Measurements from ENCODE around the gene NGRN.

NGRN gene

GRCh38 chr15:90305932-90306331 lies 40.5 kb downstream of the NGRN start:
- H3K36me3 ChIP-seq (ENCODE audit: insufficient read depth), result no peaks in the 10 kb centered on the region
- H3K79me2 ChIP-seq (ENCODE audit: insufficient read depth, low read depth), result no peaks in the 10 kb centered on the region
- no peak overlapping the region for H3K9ac ChIP-seq
- H3K27ac ChIP-seq, result no peak overlapping the region
- no peak for TF ChIP-seq CTCF (conservative IDR thresholded peaks at IDR 0.05; ENCODE audit: low read depth, low read length)
- no peaks in the 10 kb centered on the region for H3K4me1 ChIP-seq (ENCODE audit: low read depth, poor library complexity, severe bottlenecking)
- no peak overlapping the region for H3K4me2 ChIP-seq
- no peaks in the 10 kb centered on the region for H4K20me1 ChIP-seq (ENCODE audit: insufficient read depth)
- H3K27me3 ChIP-seq (ENCODE audit: insufficient read depth, low read depth), result no peaks in the 10 kb centered on the region
- no peak overlapping the region for H2AFZ ChIP-seq (ENCODE audit: low read depth)
- H3K4me3 ChIP-seq (IDR thresholded peaks at IDR 0.05; ENCODE audit: insufficient read depth, low read depth, low read length), result no peak overlapping the region

- no peak overlapping the region for H3K27ac ChIP-seq
- H3K79me2 ChIP-seq (ENCODE audit: insufficient read depth, low read depth), result no peaks in the 10 kb centered on the region
- H3K4me2 ChIP-seq, result no peak overlapping the region
- TF ChIP-seq CTCF (conservative IDR thresholded peaks at IDR 0.05; ENCODE audit: low read depth, low read length), result no peak
- no peaks in the 10 kb centered on the region for H3K27me3 ChIP-seq (ENCODE audit: insufficient read depth, low read depth)
- no peaks in the 10 kb centered on the region for H3K4me1 ChIP-seq (ENCODE audit: low read depth, poor library complexity, severe bottlenecking)
- H3K9ac ChIP-seq, result no peak overlapping the region
- H4K20me1 ChIP-seq (ENCODE audit: insufficient read depth), result no peaks in the 10 kb centered on the region
- H3K36me3 ChIP-seq (ENCODE audit: insufficient read depth), result no peaks in the 10 kb centered on the region
- H2AFZ ChIP-seq (ENCODE audit: low read depth), result no peak overlapping the region
- H3K4me3 ChIP-seq (IDR thresholded peaks at IDR 0.05; ENCODE audit: insufficient read depth, low read depth, low read length), result no peak overlapping the region
These were observed 41.1 kb downstream of the NGRN start for GRCh38 chr15:90306560-90306959.

- no peak for TF ChIP-seq CTCF (conservative IDR thresholded peaks at IDR 0.05; ENCODE audit: low read depth, low read length)
- H3K4me2 ChIP-seq, result no peak overlapping the region
- H3K79me2 ChIP-seq (ENCODE audit: insufficient read depth, low read depth), result no peaks in the 10 kb centered on the region
- H4K20me1 ChIP-seq (ENCODE audit: insufficient read depth), result no peaks in the 10 kb centered on the region
- no peaks in the 10 kb centered on the region for H3K36me3 ChIP-seq (ENCODE audit: insufficient read depth)
- H3K4me1 ChIP-seq (ENCODE audit: low read depth, poor library complexity, severe bottlenecking), result no peaks in the 10 kb centered on the region
- no peak overlapping the region for H3K4me3 ChIP-seq (IDR thresholded peaks at IDR 0.05; ENCODE audit: insufficient read depth, low read depth, low read length)
- H3K9ac ChIP-seq, result no peak overlapping the region
- H3K27me3 ChIP-seq (ENCODE audit: insufficient read depth, low read depth), result no peaks in the 10 kb centered on the region
- H3K27ac ChIP-seq, result no peak overlapping the region
- no peak overlapping the region for H2AFZ ChIP-seq (ENCODE audit: low read depth)
These were observed 42.2 kb downstream of the NGRN start for GRCh38 chr15:90307661-90308060.

- Histone ChIP-seq H3K4me1 (ENCODE audit: low read depth, poor library complexity, severe bottlenecking) (no peaks in the 10 kb centered on the region), H3K4me2 (no peak overlapping the region), H3K36me3 (ENCODE audit: insufficient read depth) (no peaks in the 10 kb centered on the region), H3K4me3 (IDR thresholded peaks at IDR 0.05; ENCODE audit: insufficient read depth, low read depth, low read length) (no peak overlapping the region), H3K79me2 (ENCODE audit: insufficient read depth, low read depth) (no peaks in the 10 kb centered on the region), H3K9ac (no peak overlapping the region), H3K27me3 (ENCODE audit: insufficient read depth, low read depth) (no peaks in the 10 kb centered on the region), H4K20me1 (ENCODE audit: insufficient read depth) (no peaks in the 10 kb centered on the region), H3K27ac (no peak overlapping the region), H2AFZ (ENCODE audit: low read depth) (no peak overlapping the region)
- no peak for TF ChIP-seq CTCF (conservative IDR thresholded peaks at IDR 0.05; ENCODE audit: low read depth, low read length)
These were observed 43.5 kb downstream of the NGRN start for GRCh38 chr15:90309020-90309419.

Data from KMS-11 (cell line).